ENCODE data around the gene FBXW5.

FBXW5 gene

GRCh38 chr9:136952321-136952850 is 7.8 kb upstream of the FBXW5 start:
- TF ChIP-seq ZFP30 (CRISPR knock-in tag; IDR thresholded peaks at IDR 0.05) (no peak), SNAI2 (CRISPR knock-in tag; IDR thresholded peaks at IDR 0.05) (no peak), ZFP3 (CRISPR knock-in tag; IDR thresholded peaks at IDR 0.05) (no peak), RARB (CRISPR knock-in tag; IDR thresholded peaks at IDR 0.05) (no peak), ZNF565 (CRISPR knock-in tag; conservative IDR thresholded peaks at IDR 0.05; ENCODE audit: low read depth) (no peak), BACH2 (CRISPR knock-in tag; IDR thresholded peaks at IDR 0.05; ENCODE audit: borderline replicate concordance) (no peak)
- ATAC-seq = no peak

GRCh38 chr9:136951541-136952320 is 7.2 kb upstream of the FBXW5 start, which contains the start of gene LCN12:
LCN12 (plus strand) TSS chr9:136952273; CDS start chr9:136952328, 55 bp downstream.
- ATAC-seq = no peak
- TF ChIP-seq GLIS3 (CRISPR knock-in tag; IDR thresholded peaks at IDR 0.05) (no peak), TSHZ2 (CRISPR knock-in tag; IDR thresholded peaks at IDR 0.05) (no peak), ISL1 (CRISPR knock-in tag; IDR thresholded peaks at IDR 0.05) (no peak), BACH2 (CRISPR knock-in tag; IDR thresholded peaks at IDR 0.05; ENCODE audit: borderline replicate concordance) (no peak), ZNF565 (CRISPR knock-in tag; conservative IDR thresholded peaks at IDR 0.05; ENCODE audit: low read depth) (no peak), RARB (CRISPR knock-in tag; IDR thresholded peaks at IDR 0.05) (no peak), ZFP30 (CRISPR knock-in tag; IDR thresholded peaks at IDR 0.05) (no peak), TOX (CRISPR knock-in tag; IDR thresholded peaks at IDR 0.05; ENCODE audit: borderline replicate concordance) (no peak), ZNF70 (CRISPR knock-in tag; IDR thresholded peaks at IDR 0.05) (no peak), CSDC2 (CRISPR knock-in tag; IDR thresholded peaks at IDR 0.05) (no peak), ESRRG (CRISPR knock-in tag; IDR thresholded peaks at IDR 0.05) (no peak), PPARA (CRISPR knock-in tag; IDR thresholded peaks at IDR 0.05; ENCODE audit: borderline replicate concordance) (no peak), TCF4 (CRISPR knock-in tag; IDR thresholded peaks at IDR 0.05; ENCODE audit: borderline replicate concordance) (no peak)

- TF ChIP-seq CREB5 (CRISPR knock-in tag; IDR thresholded peaks at IDR 0.05; ENCODE audit: low read depth) (no peak), TSHZ2 (CRISPR knock-in tag; IDR thresholded peaks at IDR 0.05) (no peak), ISL1 (CRISPR knock-in tag; IDR thresholded peaks at IDR 0.05) (no peak)
- ATAC-seq = peak; percentile 36
These were observed 6.2 kb upstream of the FBXW5 start for GRCh38 chr9:136950656-136951276.

GRCh38 chr9:136949817-136950655 is 5.5 kb upstream of the FBXW5 start:
- TF ChIP-seq RARB (CRISPR knock-in tag; IDR thresholded peaks at IDR 0.05) = no peak
- TF ChIP-seq SNAI2 (CRISPR knock-in tag; IDR thresholded peaks at IDR 0.05) = peak; percentile 65; the same call in 1 of the 2 replicates
- ATAC-seq = peak; percentile 92

All from SK-N-SH treated with all-trans-retinoic acid at 6 μM for 48 hours (cell line).